GM18870 (cell line): ENCODE data around the gene LCN15.
"Not testable (repeated sequence)": the region's sequence is repeated elsewhere in the genome, so short reads cannot be mapped to it uniquely, and the experiment has no call there.

Experiments
- ATAC-seq: cut with Tn5 transposase; IDR thresholded peaks from one replicate; pipeline ENCODE4 v1.9.1; 2021; ENCODE audit warnings: moderate library complexity; ENCODE audit not compliant: unreplicated experiment

The LCN15 gene, protein sequence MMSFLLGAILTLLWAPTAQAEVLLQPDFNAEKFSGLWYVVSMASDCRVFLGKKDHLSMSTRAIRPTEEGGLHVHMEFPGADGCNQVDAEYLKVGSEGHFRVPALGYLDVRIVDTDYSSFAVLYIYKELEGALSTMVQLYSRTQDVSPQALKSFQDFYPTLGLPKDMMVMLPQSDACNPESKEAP

DNA sequence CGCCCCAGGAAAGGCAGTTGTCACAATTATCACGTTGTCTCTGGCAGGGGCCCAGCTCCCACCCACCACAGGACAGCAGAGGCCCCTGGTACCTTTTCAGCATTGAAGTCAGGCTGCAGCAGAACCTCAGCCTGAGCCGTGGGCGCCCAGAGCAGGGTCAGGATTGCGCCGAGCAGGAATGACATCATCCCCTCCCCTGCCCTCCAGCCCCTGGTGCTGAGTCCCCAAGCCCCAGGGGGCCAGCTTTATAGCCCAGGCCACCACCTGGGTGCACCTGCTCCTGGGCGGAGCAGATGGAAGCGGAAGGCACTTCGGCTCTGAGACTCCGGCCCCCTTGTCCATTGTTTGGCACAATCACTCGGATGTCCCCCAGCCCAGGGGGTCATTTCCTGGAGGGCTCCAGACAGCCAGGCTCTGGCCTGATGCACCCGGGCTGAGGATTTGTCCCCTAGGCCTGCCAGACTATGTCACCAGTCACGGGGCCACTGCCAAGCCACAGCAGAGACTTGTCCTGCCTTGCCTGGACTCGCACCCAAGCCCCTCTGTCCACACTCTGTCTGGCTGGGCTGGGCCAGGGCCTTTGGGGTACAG, at the start of gene LCN15:
Gene LCN15, minus strand, starts transcription at position 218 of the 591 bp plus-strand sequence. Its CDS starts 30 bp downstream, at position 188.
- ATAC-seq = no peak

DNA sequence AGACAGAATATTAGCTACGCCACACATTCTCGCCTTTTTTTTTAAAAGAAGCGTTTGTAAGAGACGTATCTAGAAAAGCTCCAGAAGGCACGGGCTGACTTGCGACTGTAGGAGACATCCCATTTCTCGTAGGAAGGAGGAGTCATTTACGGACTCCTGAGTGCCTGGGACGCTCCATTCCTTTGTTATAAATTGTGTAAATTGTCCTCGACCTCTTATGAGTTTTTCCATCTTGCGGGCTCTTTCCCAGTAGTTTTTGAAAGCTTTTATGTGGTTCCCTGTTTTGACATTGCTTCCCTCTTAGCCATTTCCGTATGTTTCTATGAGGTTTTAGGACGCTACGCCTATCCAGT, 44.5 kb upstream of the LCN15 start:
- no peak for ATAC-seq

DNA sequence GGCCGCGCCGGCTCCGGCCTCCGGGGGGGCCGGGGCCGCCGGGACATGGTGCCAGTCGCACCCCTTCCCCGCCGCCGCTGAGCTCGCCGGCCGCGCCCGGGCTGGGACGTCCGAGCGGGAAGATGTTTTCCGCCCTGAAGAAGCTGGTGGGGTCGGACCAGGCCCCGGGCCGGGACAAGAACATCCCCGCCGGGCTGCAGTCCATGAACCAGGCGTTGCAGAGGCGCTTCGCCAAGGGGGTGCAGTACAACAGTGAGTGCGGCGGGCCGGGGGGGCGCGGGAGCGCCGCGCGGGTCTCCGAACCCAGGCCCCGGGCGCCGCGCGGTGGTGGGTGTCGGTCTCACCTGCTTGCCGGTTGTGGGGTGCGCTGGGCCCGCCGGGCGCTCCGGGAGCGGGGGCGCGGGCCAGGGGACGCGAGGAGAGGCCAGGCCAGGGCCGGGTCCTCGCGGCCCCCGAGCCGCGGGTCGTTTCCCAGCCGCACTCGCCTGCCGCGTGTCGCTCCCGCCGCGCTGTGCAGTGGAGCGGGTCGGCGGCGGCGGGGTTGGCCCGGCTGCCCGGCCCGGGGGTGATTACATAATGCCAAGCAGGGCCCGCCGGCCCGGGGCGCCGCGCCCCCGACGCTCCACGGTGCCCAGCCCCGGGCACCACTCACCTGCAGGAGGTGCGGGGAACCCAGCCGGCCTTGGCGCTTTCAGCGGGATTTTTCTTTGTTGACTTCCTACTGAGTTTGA, 43.9 kb upstream of the LCN15 start:
- no peak for ATAC-seq

DNA sequence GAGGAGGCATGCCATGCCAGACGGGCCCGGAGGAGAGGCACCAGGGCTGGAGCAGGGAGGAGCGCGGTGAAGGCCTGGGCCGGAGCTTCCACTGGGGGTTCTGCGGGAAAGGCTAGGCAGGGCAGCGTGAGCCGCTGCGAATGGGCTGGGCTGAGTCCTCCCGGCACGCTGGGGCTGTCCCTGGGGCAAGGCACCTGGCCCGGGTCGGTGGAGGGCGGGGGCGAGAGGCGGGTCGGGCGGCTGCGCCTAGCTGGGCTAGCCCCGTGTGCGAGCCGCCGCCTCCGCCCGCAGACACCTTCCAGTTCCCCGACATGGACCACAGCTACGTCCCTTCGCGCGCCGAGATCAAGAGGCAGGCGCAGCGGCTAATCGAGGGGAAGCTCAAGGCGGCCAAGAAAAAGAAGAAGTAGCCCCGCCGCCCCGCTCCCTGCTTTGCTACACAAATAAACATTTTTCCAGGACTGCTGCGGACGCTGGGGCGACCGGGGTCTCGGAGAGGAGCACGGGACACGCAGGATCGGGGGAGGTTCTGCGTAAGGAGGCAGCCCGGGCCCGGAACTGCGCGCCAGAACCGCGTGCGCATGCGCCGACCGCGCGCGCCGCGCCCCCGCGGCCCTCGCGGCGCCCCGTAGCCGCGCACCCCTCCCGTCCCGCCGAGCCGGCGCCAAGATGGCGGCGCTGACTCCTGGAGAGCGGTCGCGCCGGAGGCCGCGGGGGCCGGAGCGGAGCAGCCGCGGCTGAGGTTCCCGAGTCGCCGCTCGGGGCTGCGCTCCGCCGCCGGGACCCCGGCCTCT, 43.2 kb upstream of the LCN15 start, which contains the start of gene RABL6:
Gene RABL6, plus strand, starts transcription at position 668 of the 794 bp plus-strand sequence. CDS start 249 bp downstream, outside the sequence.
- ATAC-seq = no peak

DNA sequence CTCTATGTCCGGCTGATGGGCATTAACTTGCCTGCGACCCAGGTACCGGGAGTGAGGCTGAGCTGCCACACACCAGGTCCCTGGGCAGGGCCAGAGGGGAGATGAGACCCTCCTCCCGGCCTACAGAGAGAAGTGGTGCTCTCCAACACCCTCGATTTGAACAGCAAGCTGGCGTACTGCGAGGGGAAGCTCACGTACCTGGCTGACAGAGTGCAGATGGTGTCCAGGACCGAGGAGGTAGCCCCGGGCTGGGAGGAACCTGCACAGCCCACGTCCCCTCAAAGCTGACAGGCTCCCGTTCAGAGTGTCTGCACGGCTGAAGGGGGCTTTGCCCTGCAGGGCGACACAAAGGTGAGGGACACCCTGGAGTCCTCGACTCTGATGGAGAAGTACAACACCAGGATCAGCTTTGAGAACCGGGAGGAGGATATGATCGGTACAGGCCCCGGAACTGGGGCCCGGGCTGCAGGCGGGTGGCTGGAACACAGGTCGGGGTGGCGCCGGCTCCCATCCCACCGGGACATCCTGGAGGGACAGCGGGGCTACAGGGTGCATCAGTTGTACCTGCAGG, 42.4 kb upstream of the LCN15 start:
- no peak for ATAC-seq

DNA sequence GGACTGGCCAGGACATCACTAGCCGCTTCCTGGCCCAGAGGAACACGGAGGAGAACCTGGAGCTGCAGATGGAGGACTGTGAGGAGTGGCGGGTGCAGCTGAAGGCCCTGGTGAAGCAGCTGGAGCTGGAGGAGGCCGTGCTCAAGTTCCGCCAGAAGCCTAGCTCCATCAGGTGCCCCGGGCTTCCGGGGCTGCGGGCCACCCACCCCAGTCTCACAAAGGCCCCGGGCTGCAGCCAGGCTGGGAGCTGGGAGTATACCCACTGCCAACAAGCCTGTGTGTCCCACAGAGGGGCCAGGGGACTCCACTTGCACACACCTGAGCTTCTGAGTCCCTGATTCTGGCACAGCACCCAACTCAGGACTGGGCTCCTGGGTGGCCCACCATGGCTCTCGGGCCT, 41.7 kb upstream of the LCN15 start:
- no peak for ATAC-seq

DNA sequence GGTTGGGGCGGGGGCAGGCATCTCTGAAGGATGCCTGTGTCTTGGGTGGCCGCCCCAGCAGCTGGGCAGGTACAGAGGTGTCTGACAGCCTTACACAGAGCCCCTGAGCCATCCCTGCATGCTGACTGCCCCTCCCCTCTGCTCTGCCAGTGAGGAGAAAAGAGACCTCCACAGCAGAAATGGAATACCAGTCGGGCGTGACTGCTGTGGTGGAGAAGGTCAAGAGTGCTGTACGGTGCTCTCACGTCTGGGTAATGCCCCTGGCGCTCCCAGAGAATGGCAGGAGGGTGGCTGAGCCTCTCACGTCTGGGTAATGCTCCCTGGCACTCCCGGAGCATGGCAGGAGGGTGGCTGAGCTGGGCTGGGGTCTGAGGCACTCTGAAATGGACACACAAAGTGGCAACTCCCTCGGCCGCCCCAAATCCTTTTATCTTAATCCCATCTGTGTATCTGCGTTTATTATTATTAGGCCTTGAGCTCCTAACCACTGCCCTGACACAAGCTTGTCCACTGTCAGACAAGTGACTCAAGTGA, 41.0 kb upstream of the LCN15 start:
- ATAC-seq = no peak

DNA sequence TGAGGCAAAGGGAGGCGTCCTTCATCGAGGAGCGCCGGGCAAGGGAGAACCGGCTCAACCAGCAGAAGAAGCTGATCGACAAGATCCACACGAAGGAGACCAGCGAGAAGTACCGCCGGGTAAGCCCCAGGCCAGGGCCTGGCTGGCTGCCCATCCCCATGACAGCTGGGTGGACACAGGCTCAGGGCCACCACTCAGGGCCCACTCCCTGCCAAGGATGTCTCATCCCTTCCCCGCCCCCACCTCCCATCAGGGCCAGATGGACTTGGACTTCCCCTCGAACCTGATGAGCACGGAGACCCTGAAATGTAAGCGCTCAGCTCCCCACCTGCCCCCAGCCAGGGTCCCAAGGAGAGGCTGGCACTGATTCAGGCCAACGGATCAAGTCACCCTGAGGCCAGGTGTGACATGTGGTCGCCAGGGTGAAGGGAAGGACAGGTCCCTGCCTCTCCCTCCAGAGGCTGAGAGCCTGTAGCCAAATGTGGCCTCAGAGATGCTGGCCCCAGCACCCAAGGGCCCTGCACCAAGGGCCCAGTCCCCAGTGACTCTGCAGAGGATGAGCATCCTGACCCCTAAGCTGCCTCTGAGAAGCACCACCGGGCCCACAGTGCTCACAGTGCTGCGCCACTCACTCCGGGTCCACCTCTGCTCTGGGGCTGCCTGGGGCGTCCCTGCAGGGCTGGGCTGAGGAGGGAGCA, 40.3 kb upstream of the LCN15 start:
- no peak for ATAC-seq

DNA sequence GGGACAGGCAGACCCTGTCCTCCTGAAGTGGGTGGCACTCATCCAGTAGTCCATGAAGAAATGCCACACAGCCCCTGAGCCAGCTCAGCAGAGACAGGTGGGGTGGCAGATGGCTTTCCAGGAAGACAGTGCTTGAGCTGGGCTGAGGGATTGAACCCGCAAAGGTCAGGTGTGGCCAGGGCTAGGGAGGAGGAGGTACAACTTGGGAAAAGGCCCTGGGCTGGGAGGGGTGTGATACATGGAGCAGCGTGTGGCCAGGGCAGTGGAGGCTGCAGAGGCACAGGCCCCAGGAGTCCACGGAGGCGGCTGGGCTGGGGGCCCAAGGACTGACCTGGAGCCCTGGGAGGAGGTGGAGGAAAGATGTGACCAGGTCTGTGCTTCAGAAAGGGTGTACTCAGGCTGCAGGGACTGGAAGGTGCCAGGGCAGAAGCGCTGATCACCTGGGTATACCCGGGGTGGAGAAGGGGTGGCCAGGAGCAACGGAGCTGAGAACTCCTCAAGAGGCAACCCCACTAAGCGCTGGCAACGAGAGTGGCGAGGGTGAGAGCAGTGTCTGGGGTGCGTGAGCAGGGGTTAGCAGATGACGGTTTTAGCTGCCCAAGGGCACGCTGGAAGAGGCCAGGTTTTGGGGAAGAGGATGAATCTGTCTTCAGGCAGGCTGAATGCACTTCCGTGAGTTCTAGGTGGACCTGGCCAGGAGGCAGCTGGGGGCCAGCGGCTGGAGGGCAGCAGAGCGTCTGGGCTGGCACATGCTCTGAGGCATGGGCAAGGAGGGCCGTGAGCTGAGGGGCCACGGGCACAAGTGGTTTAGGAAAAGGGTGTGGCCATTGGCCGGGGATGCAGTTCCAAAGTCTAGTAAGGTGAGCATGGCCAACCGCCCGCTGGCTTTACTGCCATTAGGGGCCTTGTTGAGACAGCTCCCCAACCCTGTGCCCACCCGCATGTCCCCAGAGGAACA, 39.5 kb upstream of the LCN15 start:
- no peak for ATAC-seq

DNA sequence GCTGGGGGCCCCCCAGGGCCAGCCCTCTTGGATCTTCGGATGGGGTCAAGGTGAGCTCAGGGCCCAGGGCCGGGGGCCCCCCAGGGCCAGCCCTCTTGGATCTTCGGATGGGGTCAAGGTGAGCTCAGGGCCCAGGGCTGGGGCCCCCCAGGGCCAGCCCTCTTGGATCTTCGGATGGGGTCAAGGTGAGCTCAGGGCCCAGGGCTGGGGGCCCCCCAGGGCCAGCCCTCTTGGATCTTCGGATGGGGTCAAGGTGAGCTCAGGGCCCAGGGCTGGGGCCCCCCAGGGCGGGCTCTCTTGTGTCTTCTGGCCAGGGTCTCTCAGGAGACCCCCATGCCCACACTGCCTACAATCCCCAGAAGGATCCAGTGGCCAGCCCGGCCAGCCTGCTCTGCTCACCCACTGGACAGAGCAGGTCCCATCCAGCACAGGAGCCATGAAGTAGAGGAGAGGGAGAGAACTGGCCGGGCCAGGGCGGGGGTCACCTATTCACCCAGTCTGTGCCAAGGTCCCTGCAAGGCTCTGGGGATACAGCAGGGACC, 38.8 kb upstream of the LCN15 start:
- not testable (repeated sequence) for ATAC-seq

DNA sequence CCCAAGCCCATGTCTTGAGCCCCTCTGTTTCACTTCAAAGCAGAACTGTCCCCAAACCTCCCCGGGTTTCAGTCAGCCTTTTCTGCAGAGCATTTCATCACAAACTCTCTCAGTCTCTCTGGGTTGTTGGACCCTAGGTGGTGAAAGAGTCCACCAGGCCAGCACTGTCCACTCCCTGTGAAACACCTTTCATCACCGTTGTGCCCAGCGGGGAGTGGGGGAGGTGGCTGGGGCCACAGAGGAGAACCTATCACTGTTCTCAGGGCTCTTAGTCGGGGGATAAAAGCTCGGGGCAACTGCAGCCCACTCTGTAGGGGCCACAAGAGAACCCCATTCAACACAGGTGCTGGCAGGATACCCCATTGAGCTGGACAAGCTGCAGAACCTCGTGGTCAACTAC, 38.0 kb upstream of the LCN15 start:
- no peak for ATAC-seq

DNA sequence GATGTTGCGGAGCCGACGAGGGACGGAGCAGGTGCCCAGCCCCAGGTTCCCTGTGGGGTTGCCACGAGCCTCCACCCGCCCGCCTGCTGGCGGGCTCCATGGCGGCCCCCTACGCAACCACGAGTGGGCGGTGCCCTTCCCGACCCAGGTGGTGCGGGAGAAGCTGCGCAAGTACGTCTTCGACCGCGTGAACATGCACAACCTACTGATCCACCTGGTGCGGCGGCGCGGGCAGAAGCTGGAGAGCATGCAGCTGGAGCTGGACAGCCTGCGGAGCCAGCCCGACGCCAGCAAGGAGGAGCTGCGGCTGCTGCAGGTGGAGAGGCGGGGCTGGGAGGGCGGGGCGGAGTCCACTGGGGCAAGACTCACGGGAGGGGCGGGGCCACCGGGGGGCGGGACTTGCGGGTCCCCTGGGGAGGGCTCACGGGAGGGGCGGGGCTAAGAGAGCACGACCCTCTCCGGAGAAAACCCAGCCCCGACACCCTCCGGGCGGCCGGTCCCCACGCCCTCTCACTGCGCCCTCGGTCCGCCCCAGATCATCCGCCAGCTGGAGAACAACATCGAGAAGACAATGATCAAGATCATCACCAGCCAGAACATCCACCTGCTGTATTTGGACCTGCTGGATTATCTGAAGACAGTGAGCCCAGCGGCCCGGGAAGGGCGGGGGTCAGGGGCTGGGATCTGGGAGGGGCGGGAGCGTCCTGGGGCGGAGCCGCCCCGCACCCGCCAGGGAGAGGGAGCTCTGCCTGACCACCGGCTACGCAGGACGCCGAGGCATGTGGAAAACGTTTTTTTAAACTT, 35.7 kb upstream of the LCN15 start:
- ATAC-seq = no peak

DNA sequence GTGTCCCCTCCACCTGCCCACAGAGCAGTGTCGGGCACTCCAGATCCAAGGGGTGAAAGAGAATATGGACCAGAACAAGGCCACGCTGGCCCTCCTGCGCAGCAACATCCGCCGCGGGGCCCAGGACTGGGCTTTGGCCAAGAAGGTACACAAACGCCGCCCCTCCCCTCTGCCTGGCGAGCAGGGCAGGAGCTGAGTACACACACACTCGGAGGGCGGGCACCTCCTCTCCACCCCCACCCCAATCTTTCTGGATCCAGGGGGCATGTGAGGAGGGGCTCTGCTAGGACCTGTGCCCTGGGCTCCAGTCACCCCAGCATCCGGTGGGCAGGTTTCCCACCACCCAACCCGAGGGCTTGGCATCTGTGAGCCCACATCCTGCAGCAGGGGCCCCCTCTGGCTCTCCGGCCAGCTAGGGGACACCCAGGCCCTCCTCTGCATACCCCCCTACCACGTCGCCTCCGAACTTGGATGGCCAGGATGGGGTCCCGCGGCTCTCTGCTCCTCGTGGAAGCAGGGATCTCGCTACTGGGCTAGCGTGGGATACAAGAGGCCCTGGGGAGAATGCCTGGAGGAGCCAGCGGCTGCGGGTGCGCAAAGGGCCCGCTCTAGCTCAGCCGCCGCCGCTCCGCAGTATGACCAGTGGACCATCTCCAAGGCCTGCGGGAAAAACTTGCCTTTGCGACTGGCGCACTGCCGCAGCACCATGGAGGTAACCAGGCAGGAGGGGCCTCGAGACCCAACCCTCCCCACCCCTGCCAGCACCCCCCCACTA, 34.9 kb upstream of the LCN15 start:
- ATAC-seq = no peak

DNA sequence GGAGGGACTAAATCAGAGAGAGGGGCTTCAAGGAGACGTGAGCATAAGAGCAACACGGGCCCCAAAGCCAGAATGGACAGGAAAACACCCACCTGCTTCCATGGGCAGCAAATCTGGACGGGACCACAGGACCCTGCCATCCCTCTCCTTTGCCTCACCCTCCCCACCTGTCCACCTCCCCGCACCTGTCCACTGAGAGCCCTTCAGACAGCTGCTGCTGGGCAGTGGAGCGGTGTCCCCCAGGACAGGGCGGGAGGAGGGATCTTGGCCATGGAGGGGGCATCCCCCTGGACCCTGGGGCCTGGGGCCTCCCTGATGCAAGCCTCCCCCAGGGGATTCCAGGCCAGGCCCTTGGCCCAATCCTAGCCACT, 34.4 kb upstream of the LCN15 start:
- no peak for ATAC-seq

DNA sequence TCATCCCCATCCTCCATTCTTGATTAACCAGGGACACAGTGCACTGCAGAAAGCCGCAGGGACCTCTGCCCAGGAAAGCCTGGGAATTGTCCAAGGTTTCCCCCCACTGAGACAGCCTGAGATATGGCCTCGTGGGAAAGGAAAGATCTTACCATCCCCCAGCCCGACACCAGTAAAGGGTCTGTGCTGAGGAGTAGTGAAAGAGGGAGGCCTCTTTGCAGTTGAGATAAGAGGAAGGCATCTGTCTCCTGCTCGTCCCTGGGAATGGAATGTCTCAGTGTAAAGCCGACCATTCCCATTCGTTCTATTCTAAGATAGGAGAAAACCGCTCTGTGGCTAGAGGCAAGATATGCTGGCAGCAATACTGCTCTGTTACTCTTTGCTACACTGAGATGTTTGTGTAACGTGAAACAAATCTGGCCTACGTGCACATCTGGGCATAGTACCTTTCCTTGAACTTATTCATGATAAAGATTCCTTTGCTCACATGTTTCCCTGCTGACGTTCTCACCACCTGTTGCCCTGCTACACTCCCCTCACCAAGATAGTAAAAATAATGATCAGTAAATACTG, 32.5 kb upstream of the LCN15 start:
- not testable (repeated sequence) for ATAC-seq

DNA sequence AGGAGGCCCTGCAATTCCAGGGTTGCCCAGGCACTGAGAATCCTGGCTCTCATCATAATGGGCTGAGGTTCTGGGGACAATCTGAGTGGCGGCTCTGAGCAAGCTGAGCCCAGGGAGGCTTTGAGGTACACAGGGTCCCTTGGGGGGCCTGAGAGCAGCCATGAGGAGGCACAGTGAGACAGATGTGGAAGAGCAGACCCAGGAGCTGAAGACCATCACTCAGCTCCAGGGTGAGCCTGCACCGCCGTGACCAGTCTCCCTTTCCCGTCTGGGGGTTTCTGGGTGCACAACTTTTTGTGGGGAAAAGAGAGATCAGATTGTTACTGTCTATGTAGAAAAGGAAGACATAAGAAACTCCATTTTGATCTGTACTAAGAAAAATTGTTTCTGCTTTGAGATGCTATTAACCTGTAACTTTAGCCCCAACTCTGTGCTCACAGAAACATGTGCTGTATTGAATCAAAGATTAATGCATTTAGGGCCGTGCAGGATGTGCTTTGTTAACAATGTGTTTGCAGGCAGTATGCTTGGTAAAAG, 32.0 kb upstream of the LCN15 start, which contains the start of gene CCDC183:
Gene CCDC183, plus strand, starts transcription at position 101 of the 537 bp plus-strand sequence. Its CDS starts 60 bp downstream, at position 161.
- ATAC-seq = no peak

DNA sequence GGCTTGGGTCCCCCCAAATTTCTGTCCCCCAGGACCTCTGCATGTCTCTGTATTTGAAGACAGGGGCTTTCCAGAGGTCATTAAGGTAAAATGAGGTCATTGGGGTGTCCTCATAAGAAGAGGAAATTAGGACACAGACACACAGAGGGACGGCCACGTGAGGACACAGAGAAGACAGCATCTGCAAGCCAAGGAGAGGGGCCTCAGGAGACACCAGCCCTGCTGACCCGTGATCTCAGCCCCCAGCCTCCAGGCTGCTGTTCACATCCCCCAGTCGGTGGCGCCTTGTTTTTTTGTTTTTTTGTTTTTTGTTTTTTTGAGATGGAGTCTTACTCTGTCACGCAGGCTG, 30.7 kb upstream of the LCN15 start:
- no peak for ATAC-seq
